K562 (cell line): Measurements from ENCODE around the gene AZU1. TPM values are rescaled to one million over a fixed set of nuclear protein-coding genes. Genes with fewer than 3 reads are reported as not detected.

Experiments used
- CAMTA2 ChIP-seq: fragments of 250-450 bp; sonication (Bioruptor Pico); conservative IDR thresholded peaks from 2 replicates; pipeline ENCODE4 v1.5.1; 2022
- CTBP1 ChIP-seq: fragments of 450-650 bp; IDR thresholded peaks from 2 replicates; pipeline ENCODE4 v1.6.1; 2016; ENCODE audit warnings: borderline replicate concordance
- DIDO1 ChIP-seq: fragments of 450-650 bp; IDR thresholded peaks from 2 replicates; pipeline ENCODE4 v1.6.1; 2016; ENCODE audit warnings: low read depth, missing biosample characterization, missing genetic modification characterization
- EP400 ChIP-seq: fragments of 450-650 bp; IDR thresholded peaks from 2 replicates; pipeline ENCODE4 v1.6.1; 2017; ENCODE audit warnings: antibody characterized with exemption, mild to moderate bottlenecking, moderate library complexity
- ETV6 ChIP-seq, 3 experiments: fragments of 150-350 bp in 1 of 3; sonication (generic) in 1 of 3; formaldehyde crosslinking in 1 of 3; IDR thresholded peaks; 2 replicates each; pipeline versions ENCODE4 v1.6.1 to v1.8.0; 2014 to 2022; ENCODE audit warnings: borderline replicate concordance in 2 of 3, low read depth in 2 of 3, antibody characterized with exemption in 1 of 3, low read length in 1 of 3, mild to moderate bottlenecking in 1 of 3, missing genetic modification reagents in 1 of 3
- HDAC8 ChIP-seq: fragments of 450-650 bp; IDR thresholded peaks from 2 replicates; pipeline ENCODE4 v1.6.1; 2016; ENCODE audit warnings: mild to moderate bottlenecking, missing genetic modification characterization, moderate library complexity, missing compliant biosample characterization
- HNRNPK ChIP-seq: fragments of 200-400 bp; formaldehyde crosslinking; IDR thresholded peaks from one replicate; pipeline ENCODE4 v1.6.1; 2018; ENCODE audit warnings: mild to moderate bottlenecking, low read depth, low read length; ENCODE audit not compliant: poor library complexity, severe bottlenecking
- KAT2B ChIP-seq: IDR thresholded peaks from one replicate; pipeline ENCODE4 v1.6.1; 2012; ENCODE audit warnings: low read depth, mild to moderate bottlenecking, control low read depth, inconsistent platforms, low read length, moderate library complexity
- MEIS2 ChIP-seq: fragments of 450-650 bp; IDR thresholded peaks from 2 replicates; pipeline ENCODE4 v1.6.1; 2014; ENCODE audit warnings: mild to moderate bottlenecking; ENCODE audit not compliant: partially characterized antibody
- NFATC3 ChIP-seq: fragments of 450-650 bp; IDR thresholded peaks from 2 replicates; pipeline ENCODE4 v1.6.1; 2017; ENCODE audit warnings: mild to moderate bottlenecking
- NFE2L1 ChIP-seq: fragments of 450-650 bp; IDR thresholded peaks from 2 replicates; pipeline ENCODE4 v1.6.1; 2016; ENCODE audit warnings: missing genetic modification characterization, low read depth, mild to moderate bottlenecking, missing compliant biosample characterization, moderate library complexity, borderline replicate concordance
- NR2C1 ChIP-seq, 2 experiments: fragments of 450-650 bp; IDR thresholded peaks; 2 replicates each; pipeline ENCODE4 v1.6.1; 2017; ENCODE audit warnings: mild to moderate bottlenecking in 2 of 2, antibody characterized with exemption in 1 of 2, inconsistent platforms in 1 of 2, missing compliant biosample characterization in 1 of 2, missing genetic modification characterization in 1 of 2
- RCOR1 ChIP-seq, 2 experiments: IDR thresholded peaks; 2 replicates each; pipeline ENCODE4 v1.6.1; 2012; ENCODE audit warnings: low read depth in 2 of 2, low read length in 2 of 2, borderline replicate concordance in 1 of 2, improper control_type of control experiment in 1 of 2
- RFX1 ChIP-seq: fragments of 450-650 bp; IDR thresholded peaks from 2 replicates; pipeline ENCODE4 v1.6.1; 2016; ENCODE audit warnings: mild to moderate bottlenecking, moderate library complexity
- RNF2 ChIP-seq: sonication (generic); IDR thresholded peaks from 2 replicates; pipeline ENCODE4 v1.6.1; 2016
- SMAD2 ChIP-seq: fragments of 150-350 bp; IDR thresholded peaks from 2 replicates; pipeline ENCODE4 v1.6.1; 2014; ENCODE audit warnings: low read depth, mild to moderate bottlenecking, low read length
- ZNF212 ChIP-seq: fragments of 450-650 bp; formaldehyde crosslinking; IDR thresholded peaks from 2 replicates; pipeline ENCODE4 v1.4.0; 2020; ENCODE audit warnings: mild to moderate bottlenecking
- ZNF444 ChIP-seq: fragments of 250-450 bp; sonication (Bioruptor Pico); IDR thresholded peaks from 2 replicates; pipeline ENCODE4 v1.4.0; 2020; ENCODE audit warnings: mild to moderate bottlenecking, moderate library complexity
- ZNF830 ChIP-seq: fragments of 250-450 bp; sonication (Bioruptor Pico); IDR thresholded peaks from 2 replicates; pipeline ENCODE4 v1.5.0; 2021; ENCODE audit warnings: mild to moderate bottlenecking
- polyA plus RNA-seq, 8 experiments: library from polyadenylated mRNA; depleted of rRNA in 4 of 8; stranded (reverse) in 5 of 8; unstranded in 3 of 8; fragments of >200 nt; fragmentation: Nextera tagmentation in 2 of 8; fragmentation: Illumina TruSeq in 1 of 8; extraction: Ambion mirVana in 2 of 8; extraction: Trizol in 1 of 8; gene quantifications; 2 replicates each; pipeline versions ENCODE4 v1.2.1 to v1.2.3, GENCODE V29; 2011 to 2014; ENCODE audit warnings: inconsistent platforms in 1 of 8, missing spikeins in 1 of 8
- total RNA-seq, 7 experiments: library from RNA; depleted of rRNA in 6 of 7; stranded (reverse); fragments of >200 nt in 6 of 7; fragmentation: Illumina TruSeq in 2 of 7; extraction: Trizol in 2 of 7; gene quantifications; 2 replicates each; pipeline versions ENCODE4 v1.2.1 to v1.2.3, GENCODE V29; 2011 to 2021; ENCODE audit warnings: low replicate concordance in 1 of 7
- TF ChIP-seq, protein P1 (sequence below): fragments of 250-450 bp; sonication (Bioruptor Pico); IDR thresholded peaks from 2 replicates; pipeline ENCODE4 v1.4.0; 2020; ENCODE audit warnings: mild to moderate bottlenecking, moderate library complexity, borderline replicate concordance
- TF ChIP-seq, protein P2 (sequence below), 2 experiments: fragments of 200-800 bp in 1 of 2; sonication (Bioruptor generic) in 1 of 2; sonication (generic) in 1 of 2; formaldehyde crosslinking in 1 of 2; IDR thresholded peaks in 1 of 2; conservative IDR thresholded peaks in 1 of 2; 2 replicates each; pipeline versions ENCODE4 v1.5.0 to v1.6.1; 2016 to 2020; ENCODE audit warnings: missing compliant biosample characterization in 1 of 2, missing genetic modification characterization in 1 of 2, missing genetic modification reagents in 1 of 2
- TF ChIP-seq, protein P3 (sequence below): fragments of 250-450 bp; sonication (Bioruptor Pico); IDR thresholded peaks from 2 replicates; pipeline ENCODE4 v1.5.0; 2021

The AZU1 gene
- total and polyA plus RNA-seq, 9 of the 15 experiments (the other 6 are each of a cell fraction or from before 2014, with no cell fraction given): 0.29 to 1.9 (median 0.59) TPM; not detected in 3

DNA sequence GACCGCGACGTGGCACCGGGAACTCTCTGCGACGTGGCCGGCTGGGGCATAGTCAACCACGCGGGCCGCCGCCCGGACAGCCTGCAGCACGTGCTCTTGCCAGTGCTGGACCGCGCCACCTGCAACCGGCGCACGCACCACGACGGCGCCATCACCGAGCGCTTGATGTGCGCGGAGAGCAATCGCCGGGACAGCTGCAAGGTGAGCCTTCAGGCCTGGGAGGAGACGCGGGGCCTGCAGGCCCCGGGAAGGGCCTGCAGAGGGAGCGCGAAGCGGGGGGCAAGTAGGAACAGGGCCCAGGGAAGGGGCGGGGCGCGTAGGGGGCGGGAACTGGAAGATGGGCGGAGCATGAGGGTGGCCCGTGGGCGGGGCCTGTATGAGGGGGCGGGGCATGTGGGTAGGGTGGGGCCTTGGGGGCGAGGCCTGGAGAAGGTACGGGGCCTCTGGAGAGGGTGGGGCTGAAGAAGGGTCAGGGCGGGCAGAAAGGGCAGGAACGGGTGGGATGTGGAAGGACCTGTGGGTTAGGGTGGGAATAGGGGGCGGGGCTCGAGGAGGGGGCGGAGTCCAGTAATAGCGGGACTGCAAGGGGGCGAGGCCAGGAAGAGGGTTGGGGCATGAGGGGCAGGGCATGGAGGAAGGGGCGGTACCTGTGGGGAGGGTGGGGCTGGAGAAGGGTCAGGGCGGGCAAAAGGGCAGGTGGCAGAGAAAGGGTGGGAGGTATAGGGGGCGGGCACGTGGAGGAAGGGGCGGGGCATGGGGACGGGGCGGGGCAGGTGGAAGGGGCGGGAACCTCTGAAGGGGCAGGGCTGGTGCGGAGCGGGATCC, 34.3 kb downstream of the AZU1 start (continued):
- TF ChIP-seq, protein P1, sequence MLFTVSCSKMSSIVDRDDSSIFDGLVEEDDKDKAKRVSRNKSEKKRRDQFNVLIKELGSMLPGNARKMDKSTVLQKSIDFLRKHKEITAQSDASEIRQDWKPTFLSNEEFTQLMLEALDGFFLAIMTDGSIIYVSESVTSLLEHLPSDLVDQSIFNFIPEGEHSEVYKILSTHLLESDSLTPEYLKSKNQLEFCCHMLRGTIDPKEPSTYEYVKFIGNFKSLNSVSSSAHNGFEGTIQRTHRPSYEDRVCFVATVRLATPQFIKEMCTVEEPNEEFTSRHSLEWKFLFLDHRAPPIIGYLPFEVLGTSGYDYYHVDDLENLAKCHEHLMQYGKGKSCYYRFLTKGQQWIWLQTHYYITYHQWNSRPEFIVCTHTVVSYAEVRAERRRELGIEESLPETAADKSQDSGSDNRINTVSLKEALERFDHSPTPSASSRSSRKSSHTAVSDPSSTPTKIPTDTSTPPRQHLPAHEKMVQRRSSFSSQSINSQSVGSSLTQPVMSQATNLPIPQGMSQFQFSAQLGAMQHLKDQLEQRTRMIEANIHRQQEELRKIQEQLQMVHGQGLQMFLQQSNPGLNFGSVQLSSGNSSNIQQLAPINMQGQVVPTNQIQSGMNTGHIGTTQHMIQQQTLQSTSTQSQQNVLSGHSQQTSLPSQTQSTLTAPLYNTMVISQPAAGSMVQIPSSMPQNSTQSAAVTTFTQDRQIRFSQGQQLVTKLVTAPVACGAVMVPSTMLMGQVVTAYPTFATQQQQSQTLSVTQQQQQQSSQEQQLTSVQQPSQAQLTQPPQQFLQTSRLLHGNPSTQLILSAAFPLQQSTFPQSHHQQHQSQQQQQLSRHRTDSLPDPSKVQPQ (CRISPR knock-in tag): no peak
- TF ChIP-seq ZNF830 (CRISPR knock-in tag): no peak
- TF ChIP-seq HNRNPK: peak; percentile 38
- TF ChIP-seq DIDO1 (tag): no peak
- no peak for TF ChIP-seq SMAD2
- peak; percentile 95 for TF ChIP-seq CTBP1
- TF ChIP-seq, protein P2, sequence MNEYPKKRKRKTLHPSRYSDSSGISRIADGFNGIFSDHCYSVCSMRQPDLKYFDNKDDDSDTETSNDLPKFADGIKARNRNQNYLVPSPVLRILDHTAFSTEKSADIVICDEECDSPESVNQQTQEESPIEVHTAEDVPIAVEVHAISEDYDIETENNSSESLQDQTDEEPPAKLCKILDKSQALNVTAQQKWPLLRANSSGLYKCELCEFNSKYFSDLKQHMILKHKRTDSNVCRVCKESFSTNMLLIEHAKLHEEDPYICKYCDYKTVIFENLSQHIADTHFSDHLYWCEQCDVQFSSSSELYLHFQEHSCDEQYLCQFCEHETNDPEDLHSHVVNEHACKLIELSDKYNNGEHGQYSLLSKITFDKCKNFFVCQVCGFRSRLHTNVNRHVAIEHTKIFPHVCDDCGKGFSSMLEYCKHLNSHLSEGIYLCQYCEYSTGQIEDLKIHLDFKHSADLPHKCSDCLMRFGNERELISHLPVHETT (CRISPR knock-in tag; conservative IDR thresholded peaks at IDR 0.05 in 1 of 2, IDR thresholded peaks at IDR 0.05 in 1 of 2): no peak
- no peak for TF ChIP-seq NFATC3
- TF ChIP-seq HDAC8: no peak
- no peak for TF ChIP-seq ZNF212 (CRISPR knock-in tag)
- peak in 1 of 2 experiments; percentile 84; a peak in 2 of 4 replicates for TF ChIP-seq RCOR1 (IDR thresholded peaks at IDR 0.05; ENCODE audit: borderline replicate concordance in 1 of 2, low read depth in 2 of 2, low read length in 2 of 2)
- no peak for TF ChIP-seq RFX1
- TF ChIP-seq NFE2L1 (tag): no peak
- no peak for TF ChIP-seq KAT2B
- TF ChIP-seq CAMTA2 (CRISPR knock-in tag): no peak
- no peak for TF ChIP-seq ETV6 (IDR thresholded peaks at IDR 0.05; ENCODE audit: borderline replicate concordance in 1 of 2, low read depth in 2 of 2, low read length in 1 of 2)
- TF ChIP-seq ETV6 (CRISPR knock-in tag; IDR thresholded peaks at IDR 0.05; ENCODE audit: borderline replicate concordance): 0 out of 2 replicates have a peak, but pooled peaks have one; percentile 36
- TF ChIP-seq ZNF444 (CRISPR knock-in tag): no peak
- peak; percentile 13 for TF ChIP-seq MEIS2
- peak; percentile 87; the same call in 1 of the 2 replicates for TF ChIP-seq EP400
- TF ChIP-seq, protein P3, sequence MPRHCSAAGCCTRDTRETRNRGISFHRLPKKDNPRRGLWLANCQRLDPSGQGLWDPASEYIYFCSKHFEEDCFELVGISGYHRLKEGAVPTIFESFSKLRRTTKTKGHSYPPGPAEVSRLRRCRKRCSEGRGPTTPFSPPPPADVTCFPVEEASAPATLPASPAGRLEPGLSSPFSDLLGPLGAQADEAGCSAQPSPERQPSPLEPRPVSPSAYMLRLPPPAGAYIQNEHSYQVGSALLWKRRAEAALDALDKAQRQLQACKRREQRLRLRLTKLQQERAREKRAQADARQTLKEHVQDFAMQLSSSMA: no peak
- TF ChIP-seq NR2C1 (IDR thresholded peaks at IDR 0.05): no peak
- TF ChIP-seq NR2C1 (tag; IDR thresholded peaks at IDR 0.05): no peak
- peak; percentile 62; the same call in 1 of the 2 replicates for TF ChIP-seq RNF2
